IPS-18c (cell line): Measurements from ENCODE around the gene CIC.

ENCODE experiments used
- H3K4me3 ChIP-seq: 2 replicates; pipeline ENCODE4 v1.7.0; 2013; ENCODE audit warnings: low read depth, mild to moderate bottlenecking, low read length, moderate library complexity; ENCODE audit not compliant: insufficient read depth
- H3K9me3 ChIP-seq: one replicate; pipeline ENCODE4 v1.6.1; 2013; ENCODE audit warnings: mild to moderate bottlenecking, low read length, moderate library complexity; ENCODE audit not compliant: control insufficient read depth, insufficient read depth

The CIC gene

GRCh38 chr19:42281146-42281826 lies 12.2 kb downstream of the CIC start:
- Histone ChIP-seq H3K9me3 (peaks cover 2% of the 10 kb centered on the region), H3K4me3 (peak overlapping the region; percentile 87)

GRCh38 chr19:42281827-42282762 lies 13.0 kb downstream of the CIC start:
- peak overlapping the region; percentile 87 for H3K4me3 ChIP-seq
- peaks cover 2% of the 10 kb centered on the region for H3K9me3 ChIP-seq

GRCh38 chr19:42282819-42283187 lies 13.8 kb downstream of the CIC start:
- Histone ChIP-seq H3K9me3 (peaks cover 2% of the 10 kb centered on the region), H3K4me3 (peak overlapping the region; percentile 51; the same call in 1 of the 2 replicates)

GRCh38 chr19:42283188-42284065 lies 14.4 kb downstream of the CIC start:
- peaks cover 2% of the 10 kb centered on the region for H3K9me3 ChIP-seq
- H3K4me3 ChIP-seq: peak overlapping the region; percentile 51

- peaks cover 2% of the 10 kb centered on the region for H3K9me3 ChIP-seq
- H3K4me3 ChIP-seq: peak overlapping the region; percentile 46
Observed at GRCh38 chr19:42284066-42284501, 15.0 kb downstream of the CIC start.

GRCh38 chr19:42284591-42285341 lies 15.7 kb downstream of the CIC start:
- Histone ChIP-seq H3K9me3 (peaks cover 2% of the 10 kb centered on the region), H3K4me3 (peak overlapping the region; percentile 66)

GRCh38 chr19:42285541-42285941 lies 16.5 kb downstream of the CIC start:
- Histone ChIP-seq H3K4me3 (peak overlapping the region; percentile 66; the same call in 1 of the 2 replicates), H3K9me3 (peaks cover 2% of the 10 kb centered on the region)

- Histone ChIP-seq H3K9me3 (peaks cover 2% of the 10 kb centered on the region), H3K4me3 (no peak overlapping the region)
Observed at GRCh38 chr19:42285988-42286348, 16.9 kb downstream of the CIC start.

- Histone ChIP-seq H3K4me3 (no peak overlapping the region; the same call in 1 of the 2 replicates), H3K9me3 (peaks cover 2% of the 10 kb centered on the region)
Observed at GRCh38 chr19:42286349-42287016, 17.4 kb downstream of the CIC start.

- H3K9me3 ChIP-seq: peaks cover 2% of the 10 kb centered on the region
- no peak overlapping the region; the same call in 1 of the 2 replicates for H3K4me3 ChIP-seq
Observed at GRCh38 chr19:42287017-42287826, 18.2 kb downstream of the CIC start.

- H3K4me3 ChIP-seq: no peak overlapping the region
- peaks cover 2% of the 10 kb centered on the region for H3K9me3 ChIP-seq
Observed at GRCh38 chr19:42287827-42288107, 18.7 kb downstream of the CIC start.

GRCh38 chr19:42288387-42288786 lies 19.3 kb downstream of the CIC start:
- Histone ChIP-seq H3K4me3 (no peak overlapping the region), H3K9me3 (peaks cover 2% of the 10 kb centered on the region)

- no peak overlapping the region for H3K4me3 ChIP-seq
- H3K9me3 ChIP-seq: peaks cover 2% of the 10 kb centered on the region
Observed at GRCh38 chr19:42288881-42289555, 20.0 kb downstream of the CIC start.

GRCh38 chr19:42289556-42290041 lies 20.5 kb downstream of the CIC start:
- H3K9me3 ChIP-seq: peaks cover 1% of the 10 kb centered on the region
- no peak overlapping the region for H3K4me3 ChIP-seq

GRCh38 chr19:42290136-42290522 lies 21.1 kb downstream of the CIC start:
- no peaks in the 10 kb centered on the region for H3K9me3 ChIP-seq
- no peak overlapping the region for H3K4me3 ChIP-seq
